GM18519 (cell line): ENCODE data around the gene PLXNA4.
"Not testable (repeated sequence)": the region's sequence is repeated elsewhere in the genome, so short reads cannot be mapped to it uniquely, and the experiment has no call there.

Source experiments
- ATAC-seq: cut with Tn5 transposase; IDR thresholded peaks from one replicate; pipeline ENCODE4 v1.9.1; 2021; ENCODE audit warnings: mild to moderate bottlenecking, moderate library complexity; ENCODE audit not compliant: unreplicated experiment, low FRiP score

PLXNA4 gene

GRCh38 chr7:132168239-132168638 is 408.0 kb downstream of the PLXNA4 start:
- no peak for ATAC-seq

- not testable (repeated sequence) for ATAC-seq
Measured at GRCh38 chr7:132165695-132166094, 410.6 kb downstream of the PLXNA4 start.

- ATAC-seq = no peak
Measured at GRCh38 chr7:132164558-132165125, 411.6 kb downstream of the PLXNA4 start.

DNA sequence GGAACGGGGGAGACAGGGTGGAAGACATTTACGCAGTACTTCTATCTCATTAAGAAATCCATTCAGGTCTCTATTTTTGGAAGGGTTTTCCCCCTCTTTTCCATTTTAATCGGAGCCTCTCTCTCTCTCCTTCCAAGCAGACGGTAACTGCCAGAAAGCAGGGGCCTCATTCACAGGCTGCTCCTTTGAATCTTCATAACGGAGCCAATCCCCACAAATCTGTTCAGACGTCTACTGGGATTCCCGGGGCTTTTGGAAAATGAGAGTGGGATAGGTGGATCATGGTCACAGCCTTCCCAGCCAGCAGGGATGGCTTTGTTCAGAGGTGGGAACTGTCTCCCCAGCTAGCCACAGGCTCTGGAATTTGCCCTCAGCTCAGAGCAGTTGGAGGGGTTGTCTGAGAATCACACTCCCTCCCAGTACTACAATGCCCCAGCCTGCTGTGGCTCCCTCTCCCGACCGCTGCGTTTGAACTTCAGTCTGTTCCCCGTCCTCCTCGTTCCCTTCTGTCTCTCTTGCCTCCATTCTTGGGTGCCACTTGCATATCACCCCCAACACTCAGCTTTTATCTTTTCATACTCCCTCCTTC is 413.6 kb downstream of the PLXNA4 start:
- no peak for ATAC-seq

DNA sequence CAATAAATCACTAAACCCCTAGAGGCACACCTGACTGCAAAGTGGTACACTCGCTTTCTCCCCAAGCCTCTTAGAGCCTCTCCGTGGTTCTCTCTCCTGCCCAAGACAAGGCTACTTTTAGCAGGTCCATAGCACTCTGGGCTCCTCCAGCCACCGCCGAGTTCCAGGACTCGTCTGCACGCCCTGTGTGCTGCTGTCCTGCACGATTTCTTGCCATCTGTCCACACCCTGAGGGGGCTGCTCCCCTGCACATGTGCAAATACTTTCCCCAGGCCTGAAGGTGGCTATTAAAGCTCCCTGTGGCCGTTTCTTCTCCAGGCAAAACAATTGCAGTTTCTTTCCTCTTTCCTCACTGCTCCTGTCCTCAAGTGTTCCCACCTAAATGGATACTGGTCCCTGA is 414.3 kb downstream of the PLXNA4 start:
- no peak for ATAC-seq

- ATAC-seq = no peak
Measured at GRCh38 chr7:132161533-132161915, 414.7 kb downstream of the PLXNA4 start.

DNA sequence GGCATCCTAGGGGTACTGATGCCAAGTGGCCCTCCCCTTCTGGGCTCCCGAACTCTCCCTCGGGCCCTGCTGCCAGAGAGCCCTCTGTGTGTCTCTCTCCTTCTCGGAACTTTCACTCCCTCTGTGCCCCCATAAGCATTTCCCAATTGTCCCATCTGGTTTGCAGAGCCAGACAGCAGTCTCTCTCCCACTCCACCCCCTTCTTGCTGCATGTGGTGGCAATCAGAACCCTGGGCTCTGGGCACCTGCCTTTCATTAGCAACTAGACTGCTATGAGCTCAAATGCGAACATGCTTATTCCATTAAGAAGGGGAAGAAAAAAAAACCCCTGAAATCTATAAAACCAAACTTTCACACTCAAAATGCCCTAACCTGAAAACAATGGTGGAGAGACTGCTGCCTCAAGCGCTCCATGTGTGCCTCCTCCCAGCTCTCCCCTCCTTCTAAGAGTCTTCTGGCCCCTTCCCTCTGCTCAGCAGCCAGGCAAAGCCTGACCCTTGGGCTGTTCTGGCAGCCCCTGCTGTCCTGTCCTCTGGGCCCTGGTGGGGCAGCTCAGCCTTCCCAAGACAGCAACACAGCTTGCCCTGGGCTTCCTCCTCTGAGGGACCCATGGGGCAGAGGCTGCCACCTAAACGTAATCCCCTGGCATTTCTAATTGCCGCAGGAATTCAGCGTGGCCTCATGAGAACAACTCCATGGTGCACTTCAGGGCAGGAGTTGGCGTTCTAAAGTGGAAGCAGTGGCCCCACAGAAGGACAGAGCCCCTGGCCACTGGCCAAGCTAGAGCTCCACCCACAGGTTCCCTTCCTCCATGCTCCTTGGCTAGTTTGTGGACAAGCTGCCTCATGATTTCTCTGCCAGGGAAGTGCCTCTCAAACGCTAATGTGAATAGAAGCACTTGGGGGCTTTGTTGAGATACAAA is 415.4 kb downstream of the PLXNA4 start:
- no peak for ATAC-seq

DNA sequence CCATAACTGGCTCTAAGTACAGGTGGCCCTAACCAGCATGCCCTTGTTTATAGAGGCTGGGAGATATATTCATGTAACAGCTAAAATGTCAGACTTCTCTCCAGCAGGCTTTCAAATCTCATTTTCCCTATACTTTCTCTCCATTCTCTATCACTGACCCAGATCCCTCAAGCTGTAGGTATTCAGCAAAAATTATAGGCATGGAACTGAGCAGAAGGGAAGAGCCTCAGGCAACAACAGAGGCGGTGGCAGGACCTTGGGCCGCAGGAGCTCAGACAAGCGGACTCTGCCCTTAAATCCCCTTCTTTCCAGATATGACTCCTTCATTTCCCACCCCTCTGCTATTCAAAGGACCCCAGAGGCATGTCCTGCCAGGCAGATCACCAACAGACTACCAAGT is 417.4 kb downstream of the PLXNA4 start:
- no peak for ATAC-seq

GRCh38 chr7:132158166-132158565 is 418.1 kb downstream of the PLXNA4 start:
- ATAC-seq = no peak

DNA sequence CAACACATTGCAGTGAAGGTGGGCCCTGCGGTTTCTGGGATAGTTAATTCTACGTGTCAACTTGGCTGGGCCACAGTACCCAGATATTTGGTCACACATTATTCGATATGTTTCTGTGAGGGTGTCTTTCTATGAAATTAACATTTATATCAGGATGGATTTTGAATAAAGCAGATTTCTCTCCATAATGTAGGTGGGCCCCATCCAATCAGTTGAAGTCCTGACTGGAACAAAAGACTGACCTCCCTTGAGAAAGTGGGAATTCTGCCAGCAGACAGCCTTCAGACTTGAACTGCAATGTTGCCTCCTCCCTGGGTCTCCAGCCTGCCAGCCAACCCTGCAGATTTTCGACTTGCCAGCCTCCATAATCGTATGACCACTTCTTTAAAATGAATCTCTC is 420.6 kb downstream of the PLXNA4 start:
- no peak for ATAC-seq

DNA sequence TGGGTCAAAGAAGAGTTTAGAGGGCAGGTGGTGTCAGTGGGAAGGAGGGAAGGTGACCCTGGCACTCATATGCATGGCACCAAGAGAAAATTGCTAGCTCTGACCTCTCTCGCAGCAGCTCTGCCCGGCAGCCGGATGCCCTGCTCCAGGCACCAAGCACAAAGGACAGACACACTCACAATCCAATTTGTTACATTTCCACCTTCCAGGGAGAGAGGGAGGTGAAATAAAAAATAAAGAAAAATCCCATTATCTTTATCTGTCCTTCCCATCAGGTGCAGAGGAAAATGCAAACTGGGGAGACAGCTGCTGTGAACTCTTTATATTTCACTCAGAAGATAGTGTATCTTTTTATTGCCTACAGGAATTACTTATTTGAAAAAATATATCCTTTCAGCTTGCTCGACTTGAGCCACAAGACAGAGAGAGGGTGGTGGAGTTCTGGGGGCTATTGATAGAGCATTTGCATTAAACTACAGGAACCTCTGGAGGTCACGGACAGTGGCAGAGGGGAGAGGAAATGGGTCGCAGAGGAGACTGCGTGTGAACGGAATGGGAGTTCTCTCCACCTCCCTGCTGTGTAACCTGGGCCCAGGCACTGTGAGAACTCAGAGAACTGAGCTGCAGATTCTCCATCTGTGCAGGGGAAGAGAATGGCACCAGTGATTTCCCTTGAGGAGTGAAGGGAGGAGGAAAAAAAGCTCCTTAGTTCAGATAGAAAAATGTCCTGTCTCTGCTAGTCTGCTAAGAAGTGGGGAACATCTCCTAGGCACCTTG is 421.4 kb downstream of the PLXNA4 start:
- no peak for ATAC-seq

DNA sequence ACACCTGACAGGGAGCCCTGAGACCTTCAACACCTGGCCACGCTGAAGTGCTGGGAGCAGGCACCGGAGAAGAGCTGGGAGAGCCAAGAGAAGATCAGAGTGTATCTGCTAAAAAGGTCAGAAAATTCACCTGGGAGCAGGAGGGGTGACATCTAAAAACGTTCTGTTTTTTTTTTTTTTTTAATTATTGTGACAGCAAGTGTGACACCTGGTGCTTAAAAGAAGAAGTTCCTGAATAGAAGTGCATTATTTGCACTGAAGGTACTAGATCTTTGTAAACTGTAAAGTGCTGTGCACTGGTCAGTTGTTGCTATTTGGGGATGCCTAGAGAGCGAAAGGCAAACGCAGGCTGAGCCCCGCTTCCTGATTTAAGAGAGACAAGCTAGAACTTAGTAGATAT is 422.0 kb downstream of the PLXNA4 start:
- ATAC-seq = no peak

DNA sequence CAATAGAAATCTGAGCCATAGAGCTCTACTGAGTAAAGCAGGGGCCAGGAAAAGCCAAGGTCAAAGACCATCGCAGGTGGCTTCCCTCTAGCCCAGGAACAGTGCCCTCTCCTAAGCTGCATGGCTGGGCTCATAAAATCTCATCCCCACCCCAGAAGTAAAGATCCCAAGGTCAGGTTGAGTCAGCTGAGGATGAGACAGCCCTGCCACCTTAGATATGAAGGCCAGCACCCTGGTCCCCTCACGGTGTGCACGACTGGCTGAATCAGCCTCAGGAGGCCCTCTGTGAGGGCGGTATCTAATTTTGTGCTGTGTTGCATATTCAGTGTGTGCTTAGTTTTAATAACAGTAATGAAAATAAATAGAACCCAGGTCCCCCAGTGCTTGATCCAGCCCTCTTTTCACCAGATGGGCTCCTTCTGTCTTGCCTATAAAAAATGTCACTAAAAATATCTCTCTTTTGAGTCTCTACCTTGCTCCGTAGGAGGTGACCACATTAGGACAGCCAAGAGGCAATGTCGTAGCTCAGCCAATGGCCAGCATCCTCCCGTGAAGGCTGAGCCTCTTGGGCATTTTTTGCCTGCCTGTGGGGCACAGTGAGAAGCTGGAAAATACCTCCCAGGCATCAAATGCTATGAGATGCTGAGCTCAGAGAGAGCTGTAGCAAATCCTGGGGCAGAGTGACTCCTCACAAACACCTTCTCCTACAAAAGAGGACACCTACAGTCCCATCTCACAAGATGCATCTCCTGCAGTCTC is 424.0 kb downstream of the PLXNA4 start:
- no peak for ATAC-seq

- ATAC-seq = no peak
Measured at GRCh38 chr7:132150711-132151110, 425.6 kb downstream of the PLXNA4 start.

DNA sequence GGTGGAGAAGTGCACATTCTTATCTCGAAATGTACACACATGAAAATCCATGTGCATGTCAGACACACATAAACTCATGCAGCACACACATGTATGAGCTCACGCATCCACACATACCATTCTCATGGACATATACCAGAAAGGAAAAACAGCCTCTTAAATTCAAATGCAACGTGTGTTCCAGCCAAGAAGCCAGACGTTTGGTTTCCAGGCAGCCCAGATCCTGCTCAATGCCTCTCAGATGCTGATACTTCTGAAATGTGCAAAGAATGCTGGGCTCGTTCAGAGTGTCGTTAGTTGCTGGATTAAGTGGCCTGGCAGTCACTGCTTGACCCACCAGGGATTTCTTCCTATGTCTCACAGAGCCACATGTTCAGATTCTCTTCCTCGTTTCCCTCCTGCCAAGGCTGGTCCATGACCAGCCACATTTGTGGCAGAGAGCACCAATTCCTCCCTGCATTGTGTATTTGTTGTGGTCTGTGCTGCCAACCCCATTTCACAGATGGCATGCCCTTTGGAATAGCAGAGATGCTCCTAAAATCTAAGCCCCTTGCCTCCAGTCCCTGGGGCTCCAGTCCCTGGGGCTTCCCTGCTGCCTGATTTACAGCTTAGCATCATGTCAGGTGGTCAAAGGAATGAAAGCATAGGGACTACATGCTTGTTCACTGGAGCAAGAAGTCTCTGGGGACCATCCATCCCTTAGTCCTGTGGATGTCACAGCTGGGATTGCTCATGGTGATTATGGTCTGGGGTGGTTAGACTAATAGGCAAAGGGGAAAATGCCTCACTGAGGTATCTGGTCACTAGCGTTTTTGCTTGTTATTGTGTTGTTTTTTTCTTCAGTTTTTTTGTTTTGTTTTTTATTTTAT is 426.6 kb downstream of the PLXNA4 start:
- ATAC-seq = no peak

DNA sequence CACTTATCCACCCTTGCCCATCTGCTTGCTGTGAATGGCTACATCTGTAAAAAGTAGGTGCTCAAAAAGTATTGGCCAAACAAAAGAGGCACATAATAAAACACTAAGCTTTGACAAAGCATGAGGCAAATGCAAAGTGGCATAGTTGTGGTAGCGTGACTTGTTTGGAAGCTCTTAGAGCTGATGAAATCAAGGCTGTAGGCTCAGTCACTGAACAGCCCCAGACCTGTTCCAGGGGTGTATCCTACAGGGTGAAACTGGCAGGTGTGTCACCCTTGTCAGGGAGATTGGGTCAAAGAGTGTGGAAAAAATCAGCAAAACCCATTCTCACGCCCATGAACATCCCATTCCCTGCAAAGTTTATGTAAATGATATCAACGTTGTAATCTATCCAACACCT is 427.4 kb downstream of the PLXNA4 start:
- no peak for ATAC-seq

DNA sequence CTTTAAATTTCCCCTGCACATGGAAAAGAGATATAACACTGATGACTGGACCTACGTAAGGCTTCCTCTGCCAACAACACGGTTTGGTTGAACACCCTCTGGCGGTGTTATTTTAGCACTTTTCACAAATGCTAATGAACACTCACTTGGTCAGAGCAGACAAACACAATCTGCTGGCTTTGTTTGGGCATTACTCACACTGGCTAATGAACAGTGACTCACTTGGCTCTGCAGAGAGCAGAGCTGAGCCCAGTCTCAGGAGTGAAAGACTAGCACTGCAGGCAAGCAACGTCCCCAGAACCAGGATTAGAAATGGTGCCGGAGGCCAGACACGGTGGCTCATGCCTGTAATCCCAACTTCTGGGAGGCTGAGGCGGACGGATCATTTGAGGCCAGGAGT is 430.8 kb downstream of the PLXNA4 start:
- no peak for ATAC-seq

DNA sequence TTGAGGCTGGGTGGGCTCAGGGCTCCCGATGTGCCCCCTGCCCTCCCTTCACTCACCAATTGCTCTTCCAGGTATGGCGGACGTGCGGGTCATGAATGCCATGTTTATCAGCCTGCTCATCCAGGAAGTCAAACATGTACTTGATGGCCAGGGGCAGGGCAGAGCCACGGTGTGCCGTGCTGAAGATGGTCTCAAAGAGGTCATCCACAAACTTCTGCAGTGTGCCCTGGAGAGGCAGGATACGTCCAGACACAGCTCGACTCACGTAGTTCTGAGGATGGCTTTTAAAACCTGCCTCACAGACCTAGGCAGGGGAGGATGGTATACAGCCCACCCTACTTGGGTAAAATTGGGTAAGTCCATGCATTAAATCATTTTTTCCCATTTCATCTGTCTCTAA is 431.2 kb downstream of the PLXNA4 start:
- ATAC-seq = no peak

GRCh38 chr7:132142006-132142405 is 434.3 kb downstream of the PLXNA4 start:
- ATAC-seq = no peak
